DMS79 treated with DMSO at 0.1 percent for 48 hours (cell line): ENCODE results near the gene PCDH12.

Experiments
- DNase-seq: peaks from one replicate; lab custom pipeline; 2025; lab: John Stamatoyannopoulos, UW

The PCDH12 gene

GRCh38 chr5:141958113-141958512, at the start of gene PCDH12:
PCDH12 (minus strand) TSS chr5:141958202; CDS start chr5:141957851, 351 bp downstream.
- DNase-seq: no peak

DNA sequence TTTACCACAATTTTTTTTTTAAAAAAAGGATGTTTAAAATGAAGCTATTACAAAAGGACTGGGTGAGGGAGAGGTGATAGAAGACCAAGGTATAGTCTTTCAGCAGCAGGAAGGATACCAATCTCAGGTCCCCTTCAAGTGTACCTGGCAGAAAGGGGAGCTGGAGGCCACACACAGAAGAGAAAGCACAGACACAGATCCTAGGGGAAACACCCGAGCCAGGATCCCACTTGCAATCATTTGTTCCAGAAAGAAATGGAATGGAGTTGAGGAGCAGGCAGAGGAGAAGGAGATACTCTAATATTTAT, 49.2 kb upstream of the PCDH12 start:
- DNase-seq: no peak

DNA sequence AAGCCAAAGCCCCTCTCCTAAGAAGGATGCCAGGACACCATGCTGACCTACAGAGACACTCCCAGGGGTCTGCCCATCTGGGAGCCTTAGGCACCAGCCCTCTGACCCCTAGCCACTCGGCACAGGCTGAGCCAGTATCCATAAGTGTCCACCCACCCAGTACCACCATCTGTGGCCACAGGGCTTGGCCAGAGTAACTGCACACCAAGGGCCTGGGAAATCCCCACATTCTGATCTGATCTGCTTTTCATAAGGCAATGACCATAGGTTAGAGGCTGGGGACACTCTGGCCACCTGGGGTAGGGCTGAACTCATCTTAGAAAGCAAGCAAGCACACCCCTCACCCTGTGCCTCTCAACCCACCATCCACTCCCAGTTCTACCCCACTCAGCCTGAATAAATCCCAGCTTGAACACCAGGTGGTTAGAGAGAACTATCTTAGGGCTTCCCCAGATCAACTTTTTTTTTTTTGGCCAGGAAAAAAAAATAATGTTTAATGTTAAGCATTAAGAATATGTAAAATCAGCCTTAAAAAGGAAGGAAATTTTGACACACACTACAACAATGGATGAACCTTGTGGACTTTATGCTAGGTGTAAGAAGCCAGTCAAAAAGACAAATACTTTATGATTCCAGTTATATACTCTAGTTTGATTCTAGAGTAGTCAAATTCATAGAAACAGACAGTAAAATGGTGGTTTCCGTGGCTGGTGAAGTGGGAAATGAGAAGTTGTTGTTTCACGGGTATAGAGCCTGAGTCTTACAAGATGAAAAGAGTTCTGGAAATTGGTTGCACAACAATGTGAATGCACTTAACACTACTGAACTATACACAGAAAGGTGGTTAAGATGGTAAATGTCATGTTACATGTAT, 48.6 kb upstream of the PCDH12 start:
- DNase-seq: no peak

DNA sequence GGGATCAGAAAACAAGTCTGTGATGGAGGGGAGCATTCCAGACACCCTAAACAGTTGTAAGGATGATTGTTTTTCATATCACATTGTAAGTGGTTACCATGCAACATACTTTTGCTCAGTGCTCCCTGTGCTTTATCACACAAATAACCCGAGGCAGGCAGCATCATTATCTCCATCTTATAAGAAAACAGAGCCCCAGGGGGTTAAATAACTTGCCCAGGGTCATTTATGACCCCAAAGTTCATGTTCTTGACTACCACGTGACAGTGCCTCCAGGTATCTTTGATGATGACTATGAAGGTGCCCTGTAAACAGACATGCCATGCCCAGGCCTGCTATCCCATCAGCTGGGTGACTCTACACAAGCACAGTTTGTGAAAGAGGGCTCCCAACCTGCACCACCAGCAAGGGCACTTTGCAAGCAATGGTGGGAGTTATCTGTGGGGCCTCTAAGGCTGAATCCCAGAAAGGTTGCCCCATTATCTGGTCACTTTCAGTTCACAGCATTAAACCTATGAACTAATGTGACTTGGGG, 45.3 kb upstream of the PCDH12 start:
- DNase-seq: no peak

- DNase-seq: peak; percentile 30
These were observed 42.9 kb upstream of the PCDH12 start for GRCh38 chr5:142000704-142001484.

GRCh38 chr5:142000173-142000572, 42.2 kb upstream of the PCDH12 start:
- DNase-seq: no peak

DNA sequence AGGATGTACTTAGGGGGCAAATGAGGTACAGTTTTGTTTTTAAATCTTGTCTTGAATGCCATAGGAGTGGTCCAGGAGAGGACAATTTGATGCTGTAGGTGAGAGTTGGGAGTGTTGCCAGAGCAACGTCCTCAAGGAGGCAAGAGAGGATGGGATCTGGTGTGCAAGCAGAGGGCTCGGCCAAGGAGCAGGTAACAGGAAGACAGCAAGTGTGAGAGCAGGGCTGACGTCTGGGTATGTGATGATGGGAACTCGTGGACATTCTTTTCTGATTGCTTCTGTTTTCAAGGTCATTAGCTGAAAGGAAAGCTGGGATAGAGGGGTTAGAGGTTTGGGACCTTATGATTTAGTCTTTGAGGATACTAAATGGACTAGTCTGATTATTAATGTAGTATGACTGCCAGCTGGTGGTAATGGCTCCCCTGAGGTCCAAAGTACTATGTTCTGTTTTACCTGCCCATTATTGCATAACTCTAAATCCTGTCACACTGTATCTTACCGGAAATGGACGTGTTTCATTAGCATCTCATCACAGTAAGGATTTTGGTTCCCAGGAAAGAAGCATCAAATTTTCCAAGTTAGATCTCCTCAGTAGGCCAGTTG, 39.5 kb upstream of the PCDH12 start:
- DNase-seq: peak; percentile 6

DNA sequence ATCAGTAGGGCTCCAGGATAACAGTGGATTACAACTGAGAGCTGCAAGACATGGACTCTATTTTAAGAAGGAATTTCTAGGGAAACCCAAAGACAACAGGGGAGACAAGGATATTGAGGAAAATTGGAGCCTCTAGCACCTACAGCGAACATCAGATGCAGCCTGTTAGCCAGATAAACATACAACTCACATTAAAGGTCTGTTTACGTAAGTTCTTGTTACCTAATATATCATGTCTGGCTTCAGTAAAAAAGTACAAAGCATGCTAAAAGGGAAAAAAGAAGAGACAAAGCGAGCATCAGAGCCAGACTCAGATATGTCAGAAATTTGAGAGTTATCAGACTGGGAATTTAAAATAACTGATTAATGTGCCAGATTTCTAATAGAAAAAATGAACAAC, 37.7 kb upstream of the PCDH12 start:
- no peak for DNase-seq

GRCh38 chr5:141994511-141995136, 36.6 kb upstream of the PCDH12 start:
- no peak for DNase-seq

GRCh38 chr5:141992349-141992963, 34.5 kb upstream of the PCDH12 start:
- peak; percentile 44 for DNase-seq

GRCh38 chr5:141989720-141990119, 31.7 kb upstream of the PCDH12 start:
- no peak for DNase-seq

GRCh38 chr5:141986072-141986471, 28.1 kb upstream of the PCDH12 start:
- no peak for DNase-seq

DNA sequence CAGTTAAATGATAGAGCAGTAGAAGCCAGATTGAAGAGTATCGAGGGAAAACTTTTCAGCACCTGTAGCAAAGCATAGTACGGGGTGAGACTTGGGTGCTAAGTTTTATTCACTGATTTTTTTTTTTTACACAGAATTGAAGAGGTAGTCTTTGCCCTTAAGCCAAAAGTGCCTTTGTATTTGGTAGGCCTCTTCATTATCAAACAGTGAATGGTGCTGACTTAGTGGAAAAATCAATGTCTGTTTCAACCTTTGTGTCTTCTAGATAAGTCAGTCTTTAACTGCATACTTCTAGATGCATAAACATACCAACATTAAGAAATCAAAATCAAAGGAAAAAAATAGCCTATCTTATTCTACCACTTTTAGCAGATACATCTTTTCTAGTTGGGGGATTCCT, 24.6 kb upstream of the PCDH12 start:
- no peak for DNase-seq

DNA sequence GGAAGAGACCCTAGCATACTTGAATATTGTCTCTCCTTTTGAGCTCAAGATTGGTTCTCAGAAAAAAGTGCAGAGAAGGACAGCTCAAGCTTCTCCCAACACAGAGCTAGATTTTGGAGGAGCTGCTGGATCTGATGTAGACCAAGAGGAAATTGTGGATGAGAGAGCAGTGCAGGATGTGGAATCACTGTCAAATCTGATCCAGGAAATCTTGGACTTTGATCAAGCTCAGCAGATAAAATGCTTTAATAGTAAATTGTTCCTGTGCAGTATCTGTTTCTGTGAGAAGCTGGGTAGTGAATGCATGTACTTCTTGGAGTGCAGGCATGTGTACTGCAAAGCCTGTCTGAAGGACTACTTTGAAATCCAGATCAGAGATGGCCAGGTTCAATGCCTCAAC, 20.4 kb upstream of the PCDH12 start:
- no peak for DNase-seq

- DNase-seq: no peak
These were observed 18.2 kb upstream of the PCDH12 start for GRCh38 chr5:141976176-141976575.

DNA sequence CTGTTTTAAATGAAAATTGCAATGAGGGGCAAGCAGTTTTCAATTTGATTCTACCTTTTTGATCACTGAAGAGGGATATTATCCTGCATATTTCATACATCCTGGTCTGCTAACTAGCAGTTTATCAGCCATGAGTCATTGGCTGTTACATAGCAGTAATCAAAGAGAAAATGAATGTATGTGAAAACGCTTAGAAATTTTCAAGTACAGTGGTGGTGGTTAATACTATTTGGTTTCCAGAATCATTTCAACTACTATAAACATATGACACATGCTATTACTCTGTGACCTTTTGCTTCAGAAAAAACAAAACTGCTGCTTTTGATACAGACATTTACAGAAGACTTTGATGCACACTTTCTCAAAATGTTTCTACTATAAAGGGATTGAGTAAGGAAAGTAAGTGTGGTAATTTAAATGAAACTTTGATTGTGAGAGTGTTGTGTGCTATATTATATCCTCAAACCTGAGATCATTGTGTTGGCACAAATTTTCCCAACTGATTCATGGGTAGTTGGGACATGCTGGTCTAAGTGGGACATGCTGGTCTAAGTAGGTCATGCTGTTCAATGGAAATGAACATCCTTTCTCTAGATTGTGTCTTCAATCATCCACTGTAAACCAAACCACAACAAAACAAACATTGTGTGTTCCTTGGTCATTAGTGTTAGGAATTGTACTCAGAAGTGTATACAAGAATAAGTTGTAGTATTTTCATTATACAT, 16.0 kb upstream of the PCDH12 start:
- no peak for DNase-seq

- DNase-seq: no peak
These were observed 12.1 kb upstream of the PCDH12 start for GRCh38 chr5:141969783-141970771.

DNA sequence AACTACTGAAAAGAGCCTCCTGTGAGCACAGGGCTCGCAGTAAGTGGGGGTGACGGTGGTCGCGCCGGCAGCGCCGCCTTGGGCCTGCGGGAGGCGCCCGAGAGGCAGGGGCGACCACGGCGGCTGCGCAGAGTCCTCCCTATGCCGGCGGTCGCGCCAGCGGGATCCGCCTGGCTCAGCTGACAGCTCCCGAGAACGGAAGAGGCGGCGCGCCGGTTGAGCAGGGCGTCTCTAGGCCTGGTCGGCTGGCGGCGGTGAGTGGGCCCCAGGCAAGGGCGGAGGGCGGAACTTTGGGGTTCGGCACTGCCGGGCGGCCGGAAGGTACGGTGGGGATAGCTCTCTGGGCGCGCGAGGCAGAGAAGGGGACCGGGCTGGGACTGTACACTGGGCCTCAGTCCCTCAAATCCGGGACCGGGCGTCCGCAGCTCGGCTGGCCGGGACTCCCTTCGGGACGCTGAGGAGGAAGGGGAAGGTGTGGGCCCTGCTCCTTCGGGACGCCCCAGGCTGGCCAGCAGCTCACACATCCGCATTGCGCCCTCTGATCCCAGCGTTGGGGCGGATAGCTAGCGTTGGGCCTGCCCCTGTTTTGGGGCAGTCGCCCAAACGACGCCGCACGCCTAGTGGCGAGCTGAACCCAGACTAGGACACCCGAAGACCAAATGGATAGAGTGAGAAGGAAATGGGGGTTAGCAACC, 11.1 kb upstream of the PCDH12 start, which contains the start of gene RNF14:
RNF14 (plus strand) TSS at position 192 of the 695 bp plus-strand sequence. CDS start 4,484 bp downstream, outside the sequence.
- peak; percentile 62 for DNase-seq

- DNase-seq: no peak
These were observed 8.9 kb upstream of the PCDH12 start for GRCh38 chr5:141966963-141967333.
